ENCODE measurements around the gene ENHO. TPM values are rescaled to one million over a fixed set of nuclear protein-coding genes. Genes with fewer than 3 reads are reported as not detected.

The ENHO gene
- total and polyA plus RNA-seq, 2 of the 8 experiments (the other 6 are each of a cell fraction or from before 2014, with no cell fraction given) = 12.2 to 49.4 TPM

GRCh38 chr9:34501372-34501771, 21.4 kb downstream of the ENHO start:
- no peak overlapping the region for H3K18ac ChIP-seq (ENCODE audit: extremely low read depth, low read length)
- no peaks in the 10 kb centered on the region for H3K27me3 ChIP-seq (replicated peaks in 1 of 4; ENCODE audit: control insufficient read depth in 3 of 4, extremely low read depth in 1 of 4, insufficient read depth in 3 of 4, low read length in 3 of 4)
- H3K36me3 ChIP-seq (ENCODE audit: control insufficient read depth in 2 of 4, insufficient read depth in 4 of 4, low read length in 3 of 4) = no peaks in the 10 kb centered on the region
- H4K20me1 ChIP-seq (replicated peaks in 1 of 2; ENCODE audit: control insufficient read depth in 1 of 2, insufficient read depth in 2 of 2, low read length in 2 of 2) = no peaks in the 10 kb centered on the region
- no peaks in the 10 kb centered on the region for H3K79me2 ChIP-seq (ENCODE audit: control insufficient read depth in 1 of 2, insufficient read depth in 2 of 2, low read length in 2 of 2)
- H3K4me1 ChIP-seq (replicated peaks in 1 of 4; ENCODE audit: control insufficient read depth in 3 of 4, insufficient read depth in 4 of 4, low read length in 3 of 4) = 0 out of 7 replicates have a peak, but pooled peaks cover 0 to 3% (median 0%) of the 10 kb centered on the region in 4 experiments
- no peak overlapping the region for H4K5ac ChIP-seq (ENCODE audit: insufficient read length, low read depth, low read length)
- no peaks in the 10 kb centered on the region for H3K79me1 ChIP-seq (ENCODE audit: low read depth, low read length)
- POLR2A ChIA-PET (ENCODE audit: partially characterized antibody) = interaction anchor here (2.0 kb wide), 1 partner anchor 13 kb away, joined by 6 read pairs; no protein-coding TSS in a partner anchor
- CTCF ChIA-PET (ENCODE audit: partially characterized antibody) = interaction anchor here (0.9 to 8.8 kb wide), 36 partner anchors 10 to 167 kb away, joined by 3 to 114 read pairs (median 8); partner anchors contain the start of genes DCTN3, DNAI1, ENHO and FAM219A
- no peak for DNase-seq (ENCODE audit: low read depth in 1 of 2, low spot score in 2 of 2)
- H2AK5ac ChIP-seq (ENCODE audit: low read depth, low read length) = no peak overlapping the region
- WGBS, 2 experiments (ENCODE audit: extremely low coverage in 1 of 2, insufficient coverage in 1 of 2, insufficient read length in 1 of 2, insufficient replicate concordance in 2 of 2, low coverage in 1 of 2, low lambda C conversion rate in 2 of 2, missing lambda C conversion rate in 1 of 2) = 77% methylated on average over 2 of the region's 2 CpGs; no CpG with 5 or more reads in 1 of the 2 experiments
- no peaks in the 10 kb centered on the region for H3K9me3 ChIP-seq (ENCODE audit: insufficient read depth in 2 of 2, low read depth in 1 of 2, low read length in 1 of 2)
- no peak overlapping the region for H2AFZ ChIP-seq (ENCODE audit: low read length)
- no peak overlapping the region for H2BK15ac ChIP-seq (ENCODE audit: low read length)
- H2BK20ac ChIP-seq (ENCODE audit: low read length) = no peak overlapping the region
- no peak overlapping the region for H2BK120ac ChIP-seq (replicated peaks; ENCODE audit: low read depth, low read length)
- H3K4ac ChIP-seq (replicated peaks; ENCODE audit: insufficient read length, low read depth, low read length) = no peak overlapping the region
- no peak overlapping the region for H4K8ac ChIP-seq (ENCODE audit: extremely low read depth, insufficient read depth, low read length)
- no peak overlapping the region for H3K4me2 ChIP-seq (ENCODE audit: insufficient read depth in 1 of 2, low read depth in 2 of 2, low read length in 2 of 2)
- no peak overlapping the region for H2BK12ac ChIP-seq (ENCODE audit: low read depth, low read length)
- no peak overlapping the region for H3K23ac ChIP-seq (ENCODE audit: insufficient read length)
- H3K4me3 ChIP-seq (ENCODE audit: extremely low read depth in 1 of 4, insufficient read depth in 2 of 4, low read depth in 3 of 4, low read length in 4 of 4) = no peak overlapping the region
- no peak overlapping the region for H2BK5ac ChIP-seq (ENCODE audit: low read depth, low read length)
- H4K91ac ChIP-seq (replicated peaks; ENCODE audit: insufficient read length, low read length) = no peak overlapping the region
- no peak overlapping the region for H3K27ac ChIP-seq (ENCODE audit: low read depth, low read length)
- H3K23me2 ChIP-seq (ENCODE audit: low read depth, low read length) = no peaks in the 10 kb centered on the region
- H3K56ac ChIP-seq (replicated peaks; ENCODE audit: insufficient read length, low read depth, low read length) = no peak overlapping the region
- no peak overlapping the region for H3K14ac ChIP-seq (ENCODE audit: insufficient read length)
- H3K9ac ChIP-seq (replicated peaks in 1 of 4; ENCODE audit: extremely low read depth in 1 of 4, low read depth in 3 of 4, low read length in 3 of 4) = no peak overlapping the region
- no peak for FAIRE-seq
- no peak for TF ChIP-seq POLR2AphosphoS5 (IDR thresholded peaks at IDR 0.05; ENCODE audit: low read depth, low read length)
- no peak for TF ChIP-seq FOSL1 (IDR thresholded peaks at IDR 0.05; ENCODE audit: insufficient read depth, low read depth, low read length)
- no peak for TF ChIP-seq KDM1A (IDR thresholded peaks at IDR 0.05; ENCODE audit: borderline replicate concordance, low read length)
- no peak for TF ChIP-seq RFX5 (IDR thresholded peaks at IDR 0.05; ENCODE audit: borderline replicate concordance, low read depth, low read length)
- no peak for TF ChIP-seq TBP (IDR thresholded peaks at IDR 0.05; ENCODE audit: low read depth, low read length)
- TF ChIP-seq SP2 (IDR thresholded peaks at IDR 0.05; ENCODE audit: low read length) = no peak
